Liver (tissue), 3 donors: ENCODE data around the gene AMDHD1.

Experiments
- CTCF ChIP-seq: fragments of 150-350 bp; IDR thresholded peaks from 2 replicates; pipeline ENCODE4 v1.5.1; 2017; ENCODE audit warnings: improper control_type of control experiment, low read depth, low read length; ENCODE audit not compliant: missing input control
- MAX ChIP-seq: IDR thresholded peaks from 2 replicates; pipeline ENCODE4 v1.6.1; 2016; ENCODE audit warnings: antibody characterized with exemption
- RAD21 ChIP-seq, 2 donors: IDR thresholded peaks; 2 replicates each; pipeline ENCODE4 v1.6.1; 2016; ENCODE audit warnings: antibody characterized with exemption in 2 of 2, mild to moderate bottlenecking in 2 of 2
- REST ChIP-seq: IDR thresholded peaks from 2 replicates; pipeline ENCODE4 v1.6.1; 2016; ENCODE audit warnings: antibody characterized with exemption, mild to moderate bottlenecking
- RXRA ChIP-seq, 2 donors: IDR thresholded peaks; 2 replicates each; pipeline ENCODE4 v1.6.1; 2017 to 2018; ENCODE audit warnings: antibody characterized with exemption in 2 of 2, mild to moderate bottlenecking in 1 of 2
- TAF1 ChIP-seq: conservative IDR thresholded peaks from 2 replicates; pipeline ENCODE4 v1.6.1; 2016; ENCODE audit warnings: antibody characterized with exemption, mild to moderate bottlenecking
- YY1 ChIP-seq: IDR thresholded peaks from 2 replicates; pipeline ENCODE4 v1.6.1; 2016; ENCODE audit warnings: antibody characterized with exemption, mild to moderate bottlenecking
- donor health status: healthy.
- donor health status: healthy.

- TF ChIP-seq REST, result no peak
- no peak for TF ChIP-seq CTCF
- TF ChIP-seq YY1, result no peak
- no peak for TF ChIP-seq TAF1
- TF ChIP-seq RXRA (IDR thresholded peaks at IDR 0.05), result no peak
- TF ChIP-seq MAX, result no peak
- no peak for TF ChIP-seq RAD21 (IDR thresholded peaks at IDR 0.05)
Observed at GRCh38 chr12:95986635-95987570, 43.8 kb downstream of the AMDHD1 start.
